CD14-positive monocyte (primary cell): Measurements from ENCODE around the gene GABRR2. TPM values are rescaled to one million over a fixed set of nuclear protein-coding genes. Genes with fewer than 3 reads are reported as not detected.

Experiments used
- DNase-seq, 3 donors: peaks; one replicate each; pipeline ENCODE4 v3.0.0-alpha.2; 2011 to 2022
- H2AFZ ChIP-seq: 2 replicates; pipeline ENCODE4 v1.6.0; 2012; ENCODE audit warnings: mild to moderate bottlenecking, low read depth, low read length, inconsistent platforms; ENCODE audit not compliant: insufficient read depth, poor library complexity, severe bottlenecking
- H3K27ac ChIP-seq, 2 donors: 1 replicate in 1 of 2; 2 replicates in 1 of 2; pipeline ENCODE4 v1.5.1; 2012 to 2013; ENCODE audit warnings: low read length in 2 of 2, control low read depth in 1 of 2, inconsistent platforms in 1 of 2, low read depth in 1 of 2, mild to moderate bottlenecking in 1 of 2
- H3K27me3 ChIP-seq, 2 donors: one replicate each; pipeline versions ENCODE4 v1.6.0 to v1.6.1; 2011 to 2013; ENCODE audit warnings: low read length in 2 of 2; ENCODE audit not compliant: control insufficient read depth in 2 of 2, insufficient read depth in 2 of 2
- H3K36me3 ChIP-seq, 2 donors: replicated peaks in 1 of 2; 1 replicate in 1 of 2; 2 replicates in 1 of 2; pipeline versions ENCODE4 v1.5.1 to v1.6.1; 2012 to 2013; ENCODE audit warnings: low read length in 2 of 2, control low read depth in 1 of 2, inconsistent platforms in 1 of 2, mild to moderate bottlenecking in 1 of 2; ENCODE audit not compliant: insufficient read depth in 2 of 2, control insufficient read depth in 1 of 2
- H3K4me1 ChIP-seq, 2 donors: 1 replicate in 1 of 2; 2 replicates in 1 of 2; pipeline versions ENCODE4 v1.5.1 to v1.6.1; 2012 to 2013; ENCODE audit warnings: low read length in 2 of 2, control low read depth in 1 of 2, inconsistent platforms in 1 of 2, mild to moderate bottlenecking in 1 of 2, moderate library complexity in 1 of 2; ENCODE audit not compliant: insufficient read depth in 2 of 2, control insufficient read depth in 1 of 2
- H3K4me2 ChIP-seq: replicated peaks from 2 replicates; pipeline ENCODE3; 2012; ENCODE audit warnings: low read length, moderate library complexity, mild to moderate bottlenecking; ENCODE audit not compliant: poor library complexity, severe bottlenecking; ENCODE audit errors: extremely low read depth
- H3K4me3 ChIP-seq, 3 experiments: fragments of 200-600 bp in 1 of 3; sonication (generic) in 1 of 3; replicated peaks in 1 of 3; 1 replicate in 2 of 3; 2 replicates in 1 of 3; pipeline ENCODE4 v1.5.1; 2011 to 2013; ENCODE audit warnings: low read length in 3 of 3, mild to moderate bottlenecking in 3 of 3, control low read depth in 2 of 3, low read depth in 2 of 3, inconsistent platforms in 1 of 3, moderate library complexity in 1 of 3
- H3K79me2 ChIP-seq: 2 replicates; pipeline ENCODE4 v1.6.0; 2012; ENCODE audit warnings: mild to moderate bottlenecking, control low read depth, inconsistent platforms, low read length, moderate library complexity; ENCODE audit not compliant: insufficient read depth
- H3K9ac ChIP-seq: 2 replicates; pipeline ENCODE4 v1.6.0; 2017; ENCODE audit warnings: low read length, mild to moderate bottlenecking; ENCODE audit not compliant: insufficient read depth, poor library complexity, severe bottlenecking
- H3K9me3 ChIP-seq, 2 donors: replicated peaks in 1 of 2; 1 replicate in 1 of 2; 2 replicates in 1 of 2; pipeline versions ENCODE4 v1.5.1 to v1.6.1; 2012 to 2013; ENCODE audit warnings: low read length in 2 of 2, control low read depth in 1 of 2; ENCODE audit not compliant: control insufficient read depth in 1 of 2, insufficient read depth in 1 of 2
- H4K20me1 ChIP-seq: 2 replicates; pipeline ENCODE4 v1.6.0; 2012; ENCODE audit warnings: mild to moderate bottlenecking, low read length, control low read depth, moderate library complexity; ENCODE audit not compliant: insufficient read depth
- H3K27ac Mint-ChIP-seq, 7 donors: one replicate each; pipeline ENCODE4 v1.8.0; 2020; ENCODE audit warnings: mild to moderate bottlenecking in 7 of 7, mixed read lengths in 7 of 7, moderate library complexity in 6 of 7, inconsistent platforms in 2 of 7
- H3K27me3 Mint-ChIP-seq, 3 donors: one replicate each; pipeline ENCODE4 v1.8.0; 2021 to 2022; ENCODE audit warnings: low read depth in 3 of 3, mild to moderate bottlenecking in 3 of 3, mixed read lengths in 3 of 3, moderate library complexity in 3 of 3, inconsistent platforms in 1 of 3
- H3K36me3 Mint-ChIP-seq, 2 donors: one replicate each; pipeline ENCODE4 v1.8.0; 2020; ENCODE audit warnings: mixed read lengths in 2 of 2, inconsistent platforms in 1 of 2, mild to moderate bottlenecking in 1 of 2
- H3K4me1 Mint-ChIP-seq: one replicate; pipeline ENCODE4 v1.8.0; 2020; ENCODE audit warnings: mild to moderate bottlenecking, mixed read lengths
- H3K4me3 Mint-ChIP-seq, 2 donors: one replicate each; pipeline ENCODE4 v1.8.0; 2020; ENCODE audit warnings: mild to moderate bottlenecking in 2 of 2, mixed read lengths in 2 of 2, moderate library complexity in 1 of 2
- H3K9me3 Mint-ChIP-seq, 7 donors: one replicate each; pipeline ENCODE4 v1.8.0; 2020 to 2022; ENCODE audit warnings: mixed read lengths in 7 of 7, mild to moderate bottlenecking in 6 of 7, moderate library complexity in 6 of 7, inconsistent platforms in 2 of 7
- CTCF ChIP-seq: fragments of 200-600 bp; IDR thresholded peaks from one replicate; pipeline ENCODE4 v1.8.0; 2022; ENCODE audit warnings: antibody characterized with exemption, mild to moderate bottlenecking
- WGBS: methylation state at CpG from one replicate; pipeline ENCODE4 v1.1.5; 2013; ENCODE audit warnings: missing lambda C conversion rate; ENCODE audit not compliant: insufficient coverage; 5-methylcytosine and 5-hydroxymethylcytosine counted together
- intact Hi-C, 2 donors: fragments of 100-400 bp; cut with micrococcal nuclease; formaldehyde crosslinking; loops; one replicate each; pipeline versions ENCODE4 v1.15.0 to v1.15.1; 2023
- polyA plus RNA-seq, 3 donors: library from polyadenylated mRNA; depleted of rRNA in 1 of 3; unstranded in 2 of 3; stranded (reverse) in 1 of 3; fragments of 300-500 nt in 2 of 3; fragments of >200 nt in 1 of 3; fragmentation: Illumina TruSeq in 2 of 3; gene quantifications; 1 replicate in 2 of 3; 2 replicates in 1 of 3; pipeline ENCODE4 v1.2.3, GENCODE V29; 2012 to 2021

GABRR2 gene
- polyA plus RNA-seq, 3 donors: 3.7 TPM; not detected in 2

- Histone ChIP-seq H3K27ac (no peak overlapping the region), H3K9me3 (no peaks in the 10 kb centered on the region), H3K4me1 (peaks cover 0 to 6% of the 10 kb centered on the region in 2 donors), H3K36me3 (no peaks in the 10 kb centered on the region), H3K4me3 (no peak overlapping the region), H2AFZ (no peak overlapping the region), H3K79me2 (no peaks in the 10 kb centered on the region), H4K20me1 (no peaks in the 10 kb centered on the region), H3K27me3 (no peaks in the 10 kb centered on the region), H3K4me2 (no peak overlapping the region), H3K9ac (no peak overlapping the region)
- intact Hi-C loops: no loop called here
- H3K4me3 Mint-ChIP-seq: no peak overlapping the region
- 90% methylated on average over 4 of the region's 6 CpGs for WGBS
- no peak overlapping the region for H3K27ac Mint-ChIP-seq
- peaks cover 1 to 2% (median 1%) of the 10 kb centered on the region in 3 donors for H3K27me3 Mint-ChIP-seq
- no peak for TF ChIP-seq CTCF
- H3K36me3 Mint-ChIP-seq: no peaks in the 10 kb centered on the region
- H3K9me3 Mint-ChIP-seq: peaks cover 0 to 11% (median 6%) of the 10 kb centered on the region in 7 donors
- DNase-seq: no peak
- peaks cover 17% of the 10 kb centered on the region for H3K4me1 Mint-ChIP-seq
These were observed 28.6 kb downstream of the GABRR2 start for GRCh38 chr6:89286516-89286915.

- Mint-ChIP-seq H3K36me3 (no peaks in the 10 kb centered on the region), H3K9me3 (peaks cover 0 to 10% (median 6%) of the 10 kb centered on the region in 7 donors), H3K27me3 (peaks cover 1 to 4% (median 1%) of the 10 kb centered on the region in 3 donors), H3K4me1 (peaks cover 16% of the 10 kb centered on the region), H3K27ac (no peak overlapping the region), H3K4me3 (no peak overlapping the region)
- DNase-seq: no peak
- Histone ChIP-seq H3K79me2 (no peaks in the 10 kb centered on the region), H3K4me3 (no peak overlapping the region), H3K36me3 (no peaks in the 10 kb centered on the region), H3K27ac (no peak overlapping the region), H4K20me1 (no peaks in the 10 kb centered on the region), H3K4me1 (peaks cover 0 to 6% of the 10 kb centered on the region in 2 donors), H3K9ac (no peak overlapping the region), H3K27me3 (no peaks in the 10 kb centered on the region), H2AFZ (no peak overlapping the region), H3K9me3 (no peaks in the 10 kb centered on the region), H3K4me2 (no peak overlapping the region)
- TF ChIP-seq CTCF: no peak
- 100% methylated on average over 3 of the region's 15 CpGs for WGBS
- intact Hi-C loops: no loop called here
These were observed 29.9 kb downstream of the GABRR2 start for GRCh38 chr6:89284963-89285735.
